KG1 (cell line): ENCODE data around the gene FANCL.
"Not testable (repeated sequence)": the region's sequence is repeated elsewhere in the genome, so short reads cannot be mapped to it uniquely, and the experiment has no call there.

Experiments
- DNase-seq: peaks from one replicate; lab custom pipeline; 2025; lab: John Stamatoyannopoulos, UW

Gene FANCL

DNA sequence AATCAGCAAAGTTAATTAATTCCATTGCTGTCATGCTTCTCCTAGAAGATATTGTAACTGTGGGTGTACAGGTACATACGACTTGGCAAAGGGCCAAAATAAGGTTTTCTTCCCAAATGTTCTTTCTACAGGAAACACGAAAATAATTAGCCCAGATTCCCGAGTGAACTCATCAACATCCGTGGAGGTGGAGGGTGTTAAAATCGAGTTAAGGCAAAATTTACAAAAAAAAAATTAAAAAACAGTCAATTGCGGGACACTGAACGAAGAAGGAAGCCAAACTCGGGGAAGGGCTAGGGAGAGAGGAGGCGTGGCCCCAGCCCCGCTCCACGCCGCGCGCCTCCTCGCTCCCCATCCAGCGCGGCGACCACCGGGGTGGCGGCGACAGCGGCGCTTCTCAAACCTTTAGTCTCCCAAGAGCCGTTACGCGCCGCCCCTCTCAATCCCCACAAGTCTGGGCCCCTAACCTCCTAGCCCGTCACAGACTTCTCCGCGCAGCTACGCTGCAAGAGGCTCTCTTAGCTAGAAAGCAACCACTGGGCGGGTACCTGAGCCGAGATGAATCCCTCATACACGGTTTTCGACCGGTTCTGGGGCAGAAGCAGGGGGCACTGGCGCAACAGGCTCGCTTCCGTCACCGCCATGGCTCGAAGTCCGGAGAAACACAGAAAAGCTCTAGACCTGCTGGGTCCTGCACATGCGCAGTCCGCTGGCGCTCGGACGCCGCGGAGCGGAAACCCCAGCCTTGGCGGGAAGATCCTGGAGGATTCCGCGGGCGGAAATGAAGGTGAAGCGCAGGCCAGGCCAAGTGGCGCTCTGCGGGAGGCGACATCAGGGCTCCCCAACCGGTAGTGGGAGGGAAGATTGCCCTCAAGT lies at the start of gene FANCL:
Gene FANCL, minus strand, starts transcription at position 656 of the 876 bp plus-strand sequence. Its CDS starts 12 bp downstream, at position 644.
- peak; percentile 72 for DNase-seq

DNA sequence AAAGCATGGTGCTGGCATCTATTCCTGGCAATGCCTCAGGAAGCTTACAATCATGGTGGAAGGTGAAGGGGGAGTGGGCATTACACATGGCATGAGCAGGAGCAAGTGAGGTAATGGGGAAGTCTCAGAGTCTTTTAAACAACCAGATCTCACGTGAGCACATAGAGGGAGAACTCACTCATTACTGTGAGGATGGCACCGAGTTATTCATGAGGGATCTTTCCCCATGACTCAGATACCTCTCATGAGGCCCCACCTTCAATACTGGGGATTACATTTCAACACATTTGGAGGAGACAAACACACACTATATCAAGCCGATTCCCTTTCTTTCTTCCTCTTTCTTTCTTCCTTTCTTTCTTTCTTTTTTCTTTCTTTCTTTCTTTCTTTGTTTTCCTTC lies 47.9 kb upstream of the FANCL start:
- no peak for DNase-seq

DNA sequence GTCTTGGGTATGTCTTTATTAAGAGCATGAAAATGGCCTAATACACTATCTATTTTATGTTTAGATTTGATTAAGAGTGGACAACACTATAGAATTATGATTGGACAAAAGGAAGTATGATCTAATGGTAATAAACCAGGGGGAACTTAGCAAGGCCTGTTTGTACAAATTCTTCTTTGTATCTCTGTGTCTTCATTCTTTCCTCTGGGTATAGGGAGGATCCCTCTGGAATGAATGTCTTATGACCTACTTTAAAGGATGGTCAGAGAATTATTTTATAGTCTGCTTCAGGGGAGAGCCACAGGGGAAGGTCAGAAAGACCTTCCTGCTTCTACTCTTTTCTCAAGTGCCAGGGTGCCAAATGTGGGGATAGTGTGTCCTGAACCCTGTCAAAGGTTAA lies 42.8 kb upstream of the FANCL start:
- DNase-seq = no peak

DNA sequence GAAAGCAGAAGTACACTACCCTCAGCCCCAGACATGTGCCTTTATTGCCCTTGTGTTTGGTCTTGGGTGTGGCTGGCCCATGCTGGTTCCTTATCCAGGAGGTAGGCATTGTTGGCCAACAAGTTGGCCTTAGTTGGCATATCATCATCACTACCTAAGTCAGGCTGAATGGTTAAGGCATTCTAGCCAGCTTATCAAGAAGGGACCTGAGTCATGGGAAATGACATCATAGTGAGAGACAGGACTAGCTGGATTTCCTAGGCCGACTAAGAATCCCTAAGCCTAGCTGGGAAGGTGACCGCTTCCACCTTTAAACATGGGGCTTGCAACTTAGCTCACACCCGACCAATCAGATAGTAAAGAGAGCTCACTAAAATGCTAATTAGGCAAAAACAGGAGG lies 34.0 kb upstream of the FANCL start:
- not testable (repeated sequence) for DNase-seq

DNA sequence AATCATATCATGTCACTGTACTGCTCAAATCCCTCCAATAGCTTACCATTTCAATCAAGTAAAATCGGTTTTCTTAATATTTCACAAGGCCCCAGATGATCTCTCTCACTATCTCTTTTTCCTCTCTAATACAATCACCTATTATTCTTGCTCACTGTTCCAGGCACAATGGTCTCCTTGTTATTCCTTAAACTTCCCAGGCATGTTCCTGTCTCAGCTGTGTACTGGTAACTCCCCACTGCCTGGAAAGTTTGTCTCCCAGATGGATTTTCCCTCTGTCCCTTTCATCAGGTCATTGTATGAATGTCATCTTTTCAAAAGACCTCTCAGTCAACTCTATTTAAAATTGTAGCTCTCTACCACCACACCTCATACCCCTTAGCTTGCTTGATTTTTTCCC lies 30.7 kb upstream of the FANCL start:
- no peak for DNase-seq

DNA sequence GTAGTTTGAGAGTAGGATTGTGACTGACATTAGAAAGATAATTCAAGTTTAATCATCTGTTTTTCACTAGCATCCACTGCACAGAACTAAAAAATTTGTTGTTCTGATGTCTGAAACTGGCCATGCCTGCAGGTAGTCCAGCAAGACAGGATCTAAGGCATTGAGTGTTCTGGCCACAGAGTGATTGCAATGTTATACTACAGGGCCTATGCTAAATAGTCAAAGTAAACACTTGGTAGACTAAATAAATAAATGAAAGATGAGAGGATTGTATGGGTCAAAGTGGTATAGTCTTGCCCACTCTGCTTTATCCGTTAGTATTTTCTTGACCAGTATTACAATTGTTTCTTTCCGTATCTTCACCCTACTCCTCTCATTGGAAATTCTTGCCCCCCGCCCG lies 27.6 kb upstream of the FANCL start:
- DNase-seq = no peak

GRCh38 chr2:58266211-58266610 lies 25.1 kb upstream of the FANCL start:
- no peak for DNase-seq

DNA sequence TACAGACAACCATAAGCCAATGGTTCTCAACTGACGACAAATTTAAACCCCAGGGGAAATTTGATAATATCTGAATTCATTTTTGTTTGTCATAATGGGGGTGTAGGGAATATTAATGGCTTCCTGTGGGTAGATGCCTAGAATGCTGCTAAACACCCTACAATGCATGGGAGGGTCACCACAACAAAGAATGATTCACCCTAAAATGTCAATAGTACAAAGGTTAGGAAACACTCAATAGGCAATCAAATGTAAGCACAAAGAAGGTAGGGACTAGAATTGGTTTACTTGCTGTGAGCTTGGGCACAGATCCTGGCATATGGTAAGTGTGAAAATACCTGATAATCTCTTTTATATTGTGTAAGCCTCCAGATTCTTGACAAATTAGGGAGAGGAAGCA lies 20.1 kb upstream of the FANCL start:
- no peak for DNase-seq

- not testable (repeated sequence) for DNase-seq
Observed at GRCh38 chr2:58258456-58258855, 17.3 kb upstream of the FANCL start.

DNA sequence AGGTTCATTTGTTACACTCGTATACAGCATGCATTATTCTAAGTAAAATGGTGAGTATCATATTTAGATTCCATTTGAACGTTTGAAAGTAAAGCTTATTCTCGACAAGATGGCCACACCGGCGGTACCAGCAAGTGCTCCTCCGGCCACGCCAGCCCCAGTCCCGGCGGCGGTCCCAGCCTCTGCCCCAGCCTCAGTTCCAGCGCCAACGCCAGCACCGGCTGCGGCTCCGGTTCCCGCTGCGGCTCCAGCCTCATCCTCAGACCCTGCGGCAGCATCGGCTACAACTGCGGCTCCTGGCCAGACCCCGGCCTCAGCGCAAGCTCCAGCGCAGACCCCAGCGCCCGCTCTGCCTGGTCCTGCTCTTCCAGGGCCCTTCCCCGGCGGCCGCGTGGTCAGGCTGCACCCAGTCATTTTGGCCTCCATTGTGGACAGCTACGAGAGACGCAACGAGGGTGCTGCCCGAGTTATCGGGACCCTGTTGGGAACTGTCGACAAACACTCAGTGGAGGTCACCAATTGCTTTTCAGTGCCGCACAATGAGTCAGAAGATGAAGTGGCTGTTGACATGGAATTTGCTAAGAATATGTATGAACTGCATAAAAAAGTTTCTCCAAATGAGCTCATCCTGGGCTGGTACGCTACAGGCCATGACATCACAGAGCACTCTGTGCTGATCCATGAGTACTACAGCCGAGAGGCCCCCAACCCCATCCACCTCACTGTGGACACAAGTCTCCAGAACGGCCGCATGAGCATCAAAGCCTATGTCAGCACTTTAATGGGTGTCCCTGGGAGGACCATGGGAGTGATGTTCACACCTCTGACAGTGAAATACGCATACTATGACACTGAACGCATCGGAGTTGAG lies 10.4 kb upstream of the FANCL start:
- not testable (repeated sequence) for DNase-seq

- DNase-seq = no peak
Observed at GRCh38 chr2:58241546-58241864, 380 bp upstream of the FANCL start.

- DNase-seq = no peak
Observed at GRCh38 chr2:58239243-58239925, 1.7 kb downstream of the FANCL start.

DNA sequence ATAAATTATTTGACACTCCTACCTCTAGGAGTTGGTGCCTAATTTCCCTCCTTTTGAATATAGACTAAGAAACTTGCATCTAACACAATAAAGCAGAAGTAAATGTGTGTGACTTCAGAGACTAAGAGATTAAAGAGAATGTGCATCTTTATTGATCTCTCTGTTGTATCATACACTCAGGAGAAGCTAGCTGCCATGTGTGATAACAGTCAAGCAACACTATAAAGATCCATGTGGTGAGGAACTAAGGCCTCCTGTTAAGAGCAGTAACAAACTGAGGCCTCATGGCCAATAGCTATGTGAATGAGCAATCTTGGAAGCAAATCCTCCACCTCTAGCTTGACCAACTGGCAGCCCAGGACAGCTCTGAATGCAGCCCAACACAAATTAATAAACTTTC lies 3.4 kb downstream of the FANCL start:
- no peak for DNase-seq

- DNase-seq = no peak
Observed at GRCh38 chr2:58235984-58236383, 5.1 kb downstream of the FANCL start.

- no peak for DNase-seq
Observed at GRCh38 chr2:58235170-58235569, 6.0 kb downstream of the FANCL start.

DNA sequence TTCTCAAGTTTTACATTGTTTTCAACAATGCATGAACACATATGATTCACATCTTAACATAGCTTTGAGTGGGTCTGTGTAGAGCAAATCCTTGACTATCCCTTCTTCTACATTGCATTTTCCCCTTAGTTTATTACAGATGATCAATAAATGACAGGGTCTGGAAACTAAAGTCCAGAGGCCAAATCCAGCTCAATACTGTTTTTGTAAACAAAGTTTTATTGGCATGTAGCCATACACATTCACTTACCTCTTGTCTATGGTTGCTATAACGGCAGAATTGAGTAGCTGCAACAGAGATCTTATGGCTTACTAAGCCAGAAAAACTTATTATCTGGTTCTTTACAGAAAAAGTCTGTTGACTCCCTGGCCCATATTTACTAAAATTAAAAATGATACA lies 12.8 kb downstream of the FANCL start:
- no peak for DNase-seq

DNA sequence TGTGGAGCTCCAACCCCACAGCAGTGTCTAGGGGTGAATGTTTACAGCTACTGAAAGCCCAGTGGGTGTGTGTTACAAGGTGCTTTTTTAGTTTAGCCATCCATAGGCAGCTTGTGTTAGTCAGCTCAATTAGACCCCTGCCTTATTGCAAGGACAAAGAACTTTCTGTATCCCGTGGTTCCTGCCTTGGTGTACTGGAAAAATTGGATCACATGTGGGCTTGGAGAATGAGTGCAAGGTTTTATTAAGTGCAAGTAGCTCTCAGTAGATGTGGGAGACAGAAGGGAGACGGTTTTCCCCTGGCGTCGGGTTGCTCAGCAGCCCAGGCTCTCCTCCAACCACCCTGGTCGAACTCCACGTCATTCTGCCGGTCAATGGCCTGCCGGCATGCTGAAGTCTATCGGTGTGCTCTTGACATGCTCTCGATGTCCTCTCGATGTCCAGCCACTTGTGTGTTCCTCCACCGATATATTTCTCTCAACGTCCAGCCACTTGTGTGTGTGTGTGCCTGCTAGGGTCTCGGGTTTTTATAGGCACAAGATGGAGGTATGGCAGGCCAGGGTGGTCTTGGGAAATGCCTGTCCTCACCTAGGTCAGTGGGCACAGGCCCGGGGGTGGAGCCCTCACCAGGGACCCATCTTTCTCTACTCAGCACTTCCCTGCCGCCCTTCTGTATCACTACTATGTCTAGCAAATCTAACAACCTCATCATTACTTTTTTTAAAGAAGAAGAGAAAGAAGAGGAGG lies 13.8 kb downstream of the FANCL start:
- no peak for DNase-seq

DNA sequence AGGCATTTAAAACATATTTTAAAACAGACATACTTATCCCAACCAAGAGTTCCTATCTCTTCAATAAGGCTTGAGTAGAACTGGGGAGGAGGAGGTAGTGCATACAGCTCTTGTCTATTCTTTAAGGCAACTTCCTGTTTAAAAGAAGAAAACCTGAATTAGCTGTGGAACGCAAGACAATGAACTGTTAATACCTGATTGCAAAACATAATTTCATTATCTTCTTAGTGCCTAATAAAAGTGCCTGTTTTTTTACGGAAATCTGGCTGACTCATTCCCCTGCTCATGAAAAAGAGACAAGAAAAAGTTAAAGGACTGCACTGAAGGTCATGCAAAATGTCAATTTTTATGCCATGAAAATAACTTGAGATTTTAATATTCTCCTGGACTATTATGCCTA lies 19.2 kb downstream of the FANCL start:
- DNase-seq = no peak

- DNase-seq = no peak
Observed at GRCh38 chr2:58215429-58215828, 25.7 kb downstream of the FANCL start.

GRCh38 chr2:58210951-58211568 lies 30.1 kb downstream of the FANCL start:
- not testable (repeated sequence) for DNase-seq

DNA sequence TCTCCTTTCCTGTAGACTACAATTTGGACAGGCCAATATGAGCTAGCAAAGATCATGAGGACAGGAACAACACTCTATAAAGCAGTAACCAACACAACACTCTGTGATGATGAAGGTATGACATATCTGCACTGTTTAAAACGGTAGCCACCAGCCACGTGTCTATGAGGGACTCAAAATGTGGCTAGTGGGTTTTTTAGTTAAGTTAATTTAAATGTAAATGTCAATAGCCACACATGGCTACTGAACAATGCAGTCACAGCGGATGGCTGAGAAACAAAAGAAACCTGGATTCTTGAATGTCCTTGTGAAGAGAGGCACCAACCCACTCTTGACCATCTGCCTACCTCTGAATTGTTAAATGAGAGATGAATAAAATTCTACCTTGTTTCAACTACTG lies 33.9 kb downstream of the FANCL start:
- DNase-seq = no peak
